Panc1 (cell line): ENCODE data around the gene DTNBP1. TPM values are rescaled to one million over a fixed set of nuclear protein-coding genes. Genes with fewer than 3 reads are reported as not detected.

Experiments used
- ATAC-seq: fragments of 200-7000 bp; cut with Tn5 transposase; 2 replicates; pipeline ENCODE4 v1.9.1; 2020; ENCODE audit warnings: mild to moderate bottlenecking, moderate library complexity
- BruUV-seq: library from RNA; stranded (reverse); fragments of 400-500 nt; replicated peaks from 2 replicates; lab custom pipeline; 2021; lab: Mats Ljungman, UMichigan
- CTCF ChIA-PET: fragments of 300-600 bp; sonication (Branson Sonifier 250); formaldehyde crosslinking; loops from one replicate; lab custom pipeline; 2022; ENCODE audit warnings: antibody characterized with exemption; lab: Charles Lee
- POLR2A ChIA-PET: fragments of 300-600 bp; sonication (Branson Sonifier 250); formaldehyde crosslinking; loops from one replicate; lab custom pipeline; 2022; ENCODE audit warnings: antibody characterized with exemption; lab: Charles Lee
- DNase-seq: peaks from one replicate; pipeline ENCODE4 v3.0.0-alpha.2; 2010; ENCODE audit warnings: low read depth, low spot score
- H3K27ac ChIP-seq: 2 replicates; pipeline ENCODE4 v1.5.1; 2011; ENCODE audit warnings: mild to moderate bottlenecking, low read length, inconsistent platforms
- H3K27me3 ChIP-seq: fragments of 200-500 bp; sonication (Bioruptor generic); 2 replicates; pipeline ENCODE4 v1.6.0; 2014; ENCODE audit warnings: low read length, inconsistent platforms; ENCODE audit not compliant: control insufficient read depth, insufficient read depth
- H3K36me3 ChIP-seq: fragments of 200-500 bp; sonication (Bioruptor generic); 2 replicates; pipeline ENCODE4 v1.5.1; 2014; ENCODE audit warnings: inconsistent platforms, mild to moderate bottlenecking, low read length, moderate library complexity; ENCODE audit not compliant: control insufficient read depth, insufficient read depth
- H3K4me1 ChIP-seq: 2 replicates; pipeline ENCODE4 v1.5.1; 2011; ENCODE audit warnings: inconsistent platforms, mild to moderate bottlenecking, low read length, moderate library complexity; ENCODE audit not compliant: control insufficient read depth, insufficient read depth
- H3K4me3 ChIP-seq, 2 experiments: 2 replicates each; pipeline ENCODE4 v1.5.1; 2011 to 2012; ENCODE audit warnings: low read depth in 2 of 2, low read length in 2 of 2, mild to moderate bottlenecking in 2 of 2, inconsistent platforms in 1 of 2, moderate library complexity in 1 of 2
- H3K9me3 ChIP-seq: fragments of 200-500 bp; sonication (Bioruptor generic); 2 replicates; pipeline ENCODE4 v1.5.1; 2014; ENCODE audit warnings: low read depth, mild to moderate bottlenecking, inconsistent platforms, low read length, moderate library complexity; ENCODE audit not compliant: control insufficient read depth, insufficient read depth
- CTCF ChIP-seq: fragments of 450-650 bp; IDR thresholded peaks from 2 replicates; pipeline ENCODE4 v1.5.1; 2017; ENCODE audit warnings: mild to moderate bottlenecking
- POLR2AphosphoS5 ChIP-seq: IDR thresholded peaks from 2 replicates; pipeline ENCODE4 v1.6.1; 2012; ENCODE audit warnings: mild to moderate bottlenecking, low read depth, low read length, moderate library complexity
- REST ChIP-seq, 2 experiments: IDR thresholded peaks; 2 replicates each; pipeline ENCODE4 v1.6.1; 2011 to 2012; ENCODE audit warnings: low read depth in 2 of 2, control low read depth in 1 of 2, low read length in 1 of 2, mild to moderate bottlenecking in 1 of 2, moderate library complexity in 1 of 2; ENCODE audit not compliant: insufficient read depth in 1 of 2
- SIN3A ChIP-seq: IDR thresholded peaks from 2 replicates; pipeline ENCODE4 v1.6.1; 2012; ENCODE audit warnings: low read depth, mild to moderate bottlenecking, low read length, moderate library complexity, borderline replicate concordance; ENCODE audit not compliant: insufficient read depth
- TCF7L2 ChIP-seq: IDR thresholded peaks from 2 replicates; pipeline ENCODE4 v1.6.1; 2011; ENCODE audit warnings: mild to moderate bottlenecking, low read depth, low read length, inconsistent platforms
- in situ Hi-C: cut with HindIII; loops from 2 replicates; pipeline ENCODE4 v1.10.0; 2016; ENCODE audit warnings: low sequenced_read_pairs, low pct_unique_long_range_greater_than_20kb
- intact Hi-C: fragments of 100-400 bp; cut with micrococcal nuclease; formaldehyde crosslinking; loops from one replicate; pipeline ENCODE4 v1.10.0; 2022; ENCODE audit not compliant: unreplicated experiment
- total RNA-seq: library from RNA; stranded (reverse); gene quantifications from one replicate; pipeline ENCODE4 v1.2.1, GENCODE V29; 2021; ENCODE audit not compliant: unreplicated experiment

Gene DTNBP1
- total RNA-seq, 1 experiment from 2014 or later: 29.3 TPM

GRCh38 chr6:15586503-15586902, 76.3 kb downstream of the DTNBP1 start:
- ATAC-seq: no peak
- ChIA-PET CTCF (no interaction called here), POLR2A (no interaction called here)
- TF ChIP-seq CTCF (no peak), TCF7L2 (no peak), SIN3A (no peak), POLR2AphosphoS5 (no peak), REST (IDR thresholded peaks at IDR 0.05; ENCODE audit: insufficient read depth in 1 of 2, low read depth in 2 of 2, low read length in 1 of 2) (no peak)
- no peak overlapping the region for H3K4me3 ChIP-seq
- no peaks in the 10 kb centered on the region for H3K36me3 ChIP-seq
- no TSS peak for BruUV-seq
- H3K27me3 ChIP-seq: no peaks in the 10 kb centered on the region
- intact Hi-C loops (no loop called here), in situ Hi-C loops (no loop called here)
- no peak for DNase-seq
- H3K4me1 ChIP-seq: no peaks in the 10 kb centered on the region
- no peaks in the 10 kb centered on the region for H3K9me3 ChIP-seq
- H3K27ac ChIP-seq: no peak overlapping the region

GRCh38 chr6:15585760-15586214, 77.0 kb downstream of the DTNBP1 start:
- no peaks in the 10 kb centered on the region for H3K27me3 ChIP-seq
- no peak for TF ChIP-seq POLR2AphosphoS5
- TF ChIP-seq REST (IDR thresholded peaks at IDR 0.05; ENCODE audit: insufficient read depth in 1 of 2, low read depth in 2 of 2, low read length in 1 of 2): no peak
- no peak for TF ChIP-seq TCF7L2
- TF ChIP-seq SIN3A: no peak
- no peak overlapping the region for H3K4me3 ChIP-seq
- no TSS peak for BruUV-seq
- no peaks in the 10 kb centered on the region for H3K9me3 ChIP-seq
- POLR2A ChIA-PET: no interaction called here
- in situ Hi-C loops: no loop called here
- CTCF ChIA-PET: no interaction called here
- intact Hi-C loops: no loop called here
- no peak for ATAC-seq
- no peak overlapping the region for H3K27ac ChIP-seq
- no peaks in the 10 kb centered on the region for H3K36me3 ChIP-seq
- no peak for DNase-seq
- no peaks in the 10 kb centered on the region for H3K4me1 ChIP-seq
